Peyer's patch (tissue), 4 donors: ENCODE results near the gene MET. TPM values are rescaled to one million over a fixed set of nuclear protein-coding genes. Genes with fewer than 3 reads are reported as not detected.

Experiments used
- DNase-seq, 3 donors: peaks; one replicate each; pipeline ENCODE4 v3.0.0-alpha.2; 2017 to 2019
- H3K27ac ChIP-seq, 4 donors: fragments of 200-600 bp; sonication (generic); one replicate each; pipeline ENCODE4 v1.5.1; 2016 to 2019
- H3K27me3 ChIP-seq, 2 donors: fragments of 200-600 bp; sonication (generic); one replicate each; pipeline ENCODE4 v1.5.1; 2019
- H3K36me3 ChIP-seq, 3 donors: fragments of 200-600 bp; sonication (generic); one replicate each; pipeline ENCODE4 v1.5.1; 2016 to 2019
- H3K4me1 ChIP-seq, 4 donors: fragments of 200-600 bp; sonication (generic); one replicate each; pipeline ENCODE4 v1.5.1; 2016 to 2019
- H3K4me3 ChIP-seq, 4 donors: fragments of 200-600 bp; sonication (generic); 1 replicate in 3 of 4; 2 replicates in 1 of 4; pipeline ENCODE4 v1.5.1; 2016 to 2019; ENCODE audit warnings: mild to moderate bottlenecking in 1 of 4
- H3K9me3 ChIP-seq, 4 donors: fragments of 200-600 bp; sonication (generic); one replicate each; pipeline ENCODE4 v1.5.1; 2016 to 2019; ENCODE audit warnings: mild to moderate bottlenecking in 1 of 4
- CTCF ChIP-seq, 6 experiments: fragments of 450-650 bp in 4 of 6; fragments of 200-600 bp in 2 of 6; sonication (generic) in 1 of 6; IDR thresholded peaks; one replicate each; pipeline ENCODE4 v1.5.1; 2017 to 2019; ENCODE audit warnings: antibody characterized with exemption in 6 of 6, mild to moderate bottlenecking in 3 of 6, moderate library complexity in 1 of 6
- POLR2A ChIP-seq, 2 donors: fragments of 450-650 bp; IDR thresholded peaks; one replicate each; pipeline ENCODE4 v1.5.1; 2017; ENCODE audit warnings: antibody characterized with exemption in 2 of 2, mild to moderate bottlenecking in 2 of 2, moderate library complexity in 2 of 2
- total RNA-seq, 4 donors: library from RNA; depleted of rRNA; stranded (reverse); fragments of >200 nt; gene quantifications; one replicate each; pipeline ENCODE4 v1.1.0, GENCODE V29; 2016

MET gene
- total RNA-seq, 4 donors from 2014 or later = 2.5 to 34.0 (median 23.6) TPM

- no peak for TF ChIP-seq CTCF (IDR thresholded peaks at IDR 0.05)
- no peak for TF ChIP-seq POLR2A (IDR thresholded peaks at IDR 0.05)
Observed at GRCh38 chr7:116686812-116687419, 14.9 kb downstream of the MET start.

GRCh38 chr7:116687801-116688201 is 15.8 kb downstream of the MET start:
- Histone ChIP-seq H3K36me3 (no peaks in the 10 kb centered on the region), H3K9me3 (no peaks in the 10 kb centered on the region), H3K27ac (no peak overlapping the region), H3K27me3 (no peaks in the 10 kb centered on the region), H3K4me3 (no peak overlapping the region), H3K4me1 (no peaks in the 10 kb centered on the region)
- TF ChIP-seq CTCF (IDR thresholded peaks at IDR 0.05) (no peak), POLR2A (IDR thresholded peaks at IDR 0.05) (no peak)
- DNase-seq = no peak

More at GRCh38 chr7:116686812-116687419, 14.9 kb downstream of the MET start:
- DNase-seq = no peak
- H3K27ac ChIP-seq = no peak overlapping the region
- no peaks in the 10 kb centered on the region for H3K27me3 ChIP-seq
- H3K4me3 ChIP-seq = no peak overlapping the region
- no peaks in the 10 kb centered on the region for H3K36me3 ChIP-seq
- H3K9me3 ChIP-seq = no peaks in the 10 kb centered on the region
- no peaks in the 10 kb centered on the region for H3K4me1 ChIP-seq

- no peak overlapping the region for H3K4me3 ChIP-seq
- TF ChIP-seq CTCF (IDR thresholded peaks at IDR 0.05) = no peak
- TF ChIP-seq POLR2A (IDR thresholded peaks at IDR 0.05) = no peak
- no peaks in the 10 kb centered on the region for H3K36me3 ChIP-seq
- DNase-seq = no peak
- no peaks in the 10 kb centered on the region for H3K27me3 ChIP-seq
- no peaks in the 10 kb centered on the region for H3K4me1 ChIP-seq
- no peak overlapping the region for H3K27ac ChIP-seq
- H3K9me3 ChIP-seq = no peaks in the 10 kb centered on the region
Observed at GRCh38 chr7:116689790-116690259, 17.8 kb downstream of the MET start.

- no peak for TF ChIP-seq POLR2A (IDR thresholded peaks at IDR 0.05)
- no peak for TF ChIP-seq CTCF (IDR thresholded peaks at IDR 0.05)
- Histone ChIP-seq H3K27ac (no peak overlapping the region), H3K27me3 (no peaks in the 10 kb centered on the region), H3K4me3 (no peak overlapping the region), H3K4me1 (no peaks in the 10 kb centered on the region), H3K9me3 (no peaks in the 10 kb centered on the region), H3K36me3 (no peaks in the 10 kb centered on the region)
- no peak for DNase-seq
Observed at GRCh38 chr7:116691664-116692063, 19.7 kb downstream of the MET start.

- no peaks in the 10 kb centered on the region for H3K9me3 ChIP-seq
- no peaks in the 10 kb centered on the region for H3K27me3 ChIP-seq
- no peaks in the 10 kb centered on the region for H3K36me3 ChIP-seq
- H3K27ac ChIP-seq = no peak overlapping the region
- TF ChIP-seq POLR2A (IDR thresholded peaks at IDR 0.05) (no peak), CTCF (IDR thresholded peaks at IDR 0.05) (no peak)
- no peak overlapping the region for H3K4me3 ChIP-seq
- no peak for DNase-seq
- no peaks in the 10 kb centered on the region for H3K4me1 ChIP-seq
Observed at GRCh38 chr7:116692401-116693308, 20.7 kb downstream of the MET start.
